GM19463 (cell line): ENCODE measurements around the gene HCN4.

ENCODE experiments used
- ATAC-seq: cut with Tn5 transposase; IDR thresholded peaks from one replicate; pipeline ENCODE4 v1.9.1; 2021; ENCODE audit warnings: mild to moderate bottlenecking, moderate library complexity; ENCODE audit not compliant: unreplicated experiment

HCN4 gene

DNA sequence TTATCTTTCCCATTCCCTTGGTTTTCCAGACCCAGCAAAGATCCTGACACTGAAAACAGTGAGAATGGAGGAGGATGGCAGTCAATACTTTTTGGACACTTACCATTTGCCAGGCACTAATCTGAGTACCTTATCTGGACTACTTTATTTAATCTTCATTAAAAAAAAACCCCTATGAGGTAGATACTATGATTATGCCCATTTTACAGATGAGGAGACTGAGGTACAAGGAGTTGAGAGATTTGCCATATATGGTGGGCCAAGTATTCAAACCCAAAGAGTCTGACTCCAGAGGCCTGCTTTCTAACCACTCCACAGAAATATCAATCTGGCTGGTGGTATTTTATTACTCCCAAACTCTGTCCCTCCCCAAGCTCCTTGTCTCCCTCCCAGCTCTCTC lies 19.6 kb downstream of the HCN4 start:
- no peak for ATAC-seq

DNA sequence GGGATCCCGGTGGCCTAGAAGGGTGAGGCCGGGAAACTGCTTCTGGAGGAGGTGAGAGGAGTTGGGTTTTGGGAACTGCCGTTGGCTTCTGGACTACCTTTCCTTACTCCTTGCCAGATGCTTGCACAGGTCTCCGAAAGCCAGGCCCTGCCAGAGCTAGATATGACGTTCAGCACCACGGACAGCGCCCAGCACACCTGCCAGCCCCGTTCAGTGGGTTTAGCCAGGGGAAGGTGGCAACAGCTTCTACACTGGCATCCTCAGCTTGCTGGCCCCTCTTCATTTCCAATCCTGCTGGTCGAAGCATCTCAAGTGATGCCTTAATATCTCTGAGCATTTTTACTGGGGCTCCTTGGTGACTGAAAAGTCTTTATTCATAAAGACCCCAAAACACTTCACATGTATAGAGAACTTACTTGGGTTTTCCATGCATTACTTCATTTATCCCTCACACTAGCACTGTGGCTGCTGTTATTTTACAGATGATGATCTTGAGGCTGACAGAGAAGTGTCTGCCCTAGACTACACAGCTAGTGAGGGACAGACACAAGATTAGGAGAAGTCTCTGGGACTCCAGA lies 21.9 kb downstream of the HCN4 start:
- no peak for ATAC-seq

DNA sequence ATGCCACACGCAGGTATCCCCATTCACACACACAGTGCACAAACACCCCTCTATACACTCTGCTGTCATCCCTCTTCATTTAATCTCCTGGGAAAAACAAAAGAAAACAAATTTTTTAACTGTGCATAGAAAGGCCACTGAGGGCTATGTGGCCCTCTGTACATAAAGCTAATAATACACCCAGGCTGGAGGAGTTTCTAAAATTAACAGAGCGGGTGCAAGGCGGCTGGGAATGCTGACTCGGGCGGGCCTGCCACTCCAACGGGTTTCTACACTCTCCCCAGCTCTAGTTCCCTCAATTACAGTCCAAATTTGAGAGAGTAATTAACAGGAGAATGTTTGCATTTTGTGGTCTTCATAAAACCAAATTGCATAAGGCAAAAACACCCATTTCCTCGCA lies 23.1 kb downstream of the HCN4 start:
- ATAC-seq, result no peak

DNA sequence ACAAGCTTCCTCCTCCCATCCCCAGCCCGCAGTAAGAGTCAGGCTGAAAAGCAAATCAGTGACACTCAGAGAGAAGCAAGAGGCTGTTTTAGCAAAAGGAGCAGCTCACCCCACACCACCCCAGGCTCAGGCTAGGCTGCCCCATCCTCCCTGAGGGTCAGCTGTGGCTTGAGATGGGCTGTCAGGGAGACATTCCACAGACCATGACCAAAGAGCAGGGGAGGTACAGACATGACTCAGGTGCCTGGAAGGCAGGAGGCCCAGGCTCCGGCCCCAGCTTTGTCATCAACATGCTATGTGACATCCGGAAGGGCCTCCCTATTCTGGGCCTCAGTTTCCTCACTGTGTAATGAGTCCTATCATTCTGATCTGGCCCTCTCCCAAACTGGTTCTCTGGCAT lies 24.7 kb downstream of the HCN4 start:
- ATAC-seq, result no peak

- no peak for ATAC-seq
These were observed 26.7 kb downstream of the HCN4 start for GRCh38 chr15:73341886-73342600.

DNA sequence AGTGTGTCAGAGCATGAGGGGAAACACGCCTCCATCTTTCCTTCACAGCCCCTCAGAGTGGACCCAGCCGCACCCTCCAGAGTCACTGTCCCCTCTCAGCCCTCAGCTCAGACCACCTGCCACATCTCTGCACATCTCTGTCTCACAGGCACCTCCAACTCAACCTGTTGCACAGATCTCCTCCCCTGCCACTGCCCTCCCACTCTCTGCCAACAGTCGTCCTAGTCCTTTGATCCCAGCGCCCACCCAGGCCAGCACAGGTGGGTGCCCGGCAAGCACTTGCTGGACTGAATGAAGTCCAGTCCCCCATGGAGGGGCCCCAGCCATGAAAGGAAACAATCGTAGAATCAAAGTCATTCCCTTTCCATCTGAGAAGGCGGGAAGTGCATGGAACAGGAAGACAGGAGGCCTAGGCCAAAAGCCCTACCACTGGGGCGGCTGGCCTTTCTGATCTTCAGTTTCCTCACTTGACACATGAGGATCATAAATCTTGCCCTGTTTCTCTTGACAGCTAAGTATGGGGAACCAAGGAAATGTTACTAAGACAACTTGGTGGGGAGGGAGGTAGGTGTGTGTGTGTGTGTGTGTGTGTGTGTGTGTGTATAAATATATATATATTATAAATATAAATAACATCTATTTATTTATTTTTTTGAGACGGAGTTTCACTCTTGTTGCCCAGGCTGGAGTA lies 28.1 kb downstream of the HCN4 start:
- no peak for ATAC-seq

GRCh38 chr15:73338606-73339374 lies 30.0 kb downstream of the HCN4 start:
- ATAC-seq, result no peak

GRCh38 chr15:73338058-73338457 lies 30.7 kb downstream of the HCN4 start:
- ATAC-seq, result no peak

- no peak for ATAC-seq
These were observed 31.6 kb downstream of the HCN4 start for GRCh38 chr15:73337187-73337586.

- ATAC-seq, result no peak
These were observed 32.0 kb downstream of the HCN4 start for GRCh38 chr15:73336756-73337155.

DNA sequence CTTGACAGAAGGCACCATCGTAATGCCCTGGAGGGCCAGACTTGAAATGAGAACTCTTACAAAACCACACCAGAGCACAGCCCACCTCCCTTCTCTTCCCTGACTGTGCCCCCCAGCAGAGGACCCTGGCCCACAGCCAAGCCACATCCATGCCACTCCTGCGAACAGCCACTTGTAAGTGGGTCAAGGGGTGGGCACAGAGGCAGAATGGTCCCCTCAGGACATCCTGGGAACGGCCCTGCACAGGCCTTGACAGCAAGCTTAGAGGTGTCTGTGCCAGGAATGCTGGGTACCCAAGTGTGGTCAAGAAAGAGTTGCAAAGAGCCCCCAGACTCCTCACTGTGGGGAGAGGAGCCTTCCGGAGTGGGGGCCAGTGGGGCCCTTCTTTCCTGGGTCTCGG lies 33.3 kb downstream of the HCN4 start:
- no peak for ATAC-seq

GRCh38 chr15:73335026-73335425 lies 33.7 kb downstream of the HCN4 start:
- ATAC-seq, result no peak

GRCh38 chr15:73334086-73334485 lies 34.7 kb downstream of the HCN4 start:
- ATAC-seq, result no peak

DNA sequence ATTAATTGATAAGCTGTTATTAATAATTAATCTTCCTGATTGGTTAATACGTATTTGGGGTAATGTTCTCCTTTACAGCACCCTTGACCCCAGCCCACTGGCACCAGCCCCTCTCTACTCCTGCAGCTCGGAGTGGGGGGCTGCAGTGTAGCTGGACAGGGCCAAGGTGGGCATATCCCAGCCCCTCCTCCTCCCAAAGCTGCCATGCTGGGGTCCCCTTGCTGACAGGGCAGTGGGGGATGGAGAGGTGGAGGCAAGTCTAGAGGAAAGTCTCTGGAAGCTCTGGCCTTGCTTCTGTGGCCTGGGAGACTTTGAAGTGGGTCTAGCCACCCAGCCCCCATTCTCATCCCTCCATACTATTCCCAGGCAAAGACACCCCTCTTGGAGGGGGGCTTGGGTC lies 35.8 kb downstream of the HCN4 start:
- ATAC-seq, result no peak

GRCh38 chr15:73331991-73332925 lies 36.5 kb downstream of the HCN4 start:
- no peak for ATAC-seq

DNA sequence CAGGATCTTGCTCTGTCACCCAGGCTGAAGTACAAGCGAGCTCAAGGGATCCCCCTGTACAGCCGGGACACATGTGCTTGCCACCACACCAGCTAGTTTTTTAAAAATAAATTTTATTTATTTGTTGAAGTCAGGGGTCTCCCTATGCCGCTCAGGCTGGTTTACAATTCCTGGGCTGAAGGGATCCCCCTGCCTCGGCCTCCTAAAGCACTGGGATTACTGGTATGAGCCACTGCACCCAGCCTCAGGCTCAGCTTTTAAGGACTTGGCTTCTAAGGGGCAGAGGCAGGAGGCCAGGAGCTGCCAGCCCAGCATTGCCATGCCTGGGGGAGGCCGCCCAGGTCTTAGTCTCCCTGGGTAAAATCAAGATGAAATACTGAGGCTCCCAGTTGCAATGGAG lies 37.3 kb downstream of the HCN4 start:
- ATAC-seq, result no peak

GRCh38 chr15:73330206-73331051 lies 38.3 kb downstream of the HCN4 start:
- no peak for ATAC-seq

DNA sequence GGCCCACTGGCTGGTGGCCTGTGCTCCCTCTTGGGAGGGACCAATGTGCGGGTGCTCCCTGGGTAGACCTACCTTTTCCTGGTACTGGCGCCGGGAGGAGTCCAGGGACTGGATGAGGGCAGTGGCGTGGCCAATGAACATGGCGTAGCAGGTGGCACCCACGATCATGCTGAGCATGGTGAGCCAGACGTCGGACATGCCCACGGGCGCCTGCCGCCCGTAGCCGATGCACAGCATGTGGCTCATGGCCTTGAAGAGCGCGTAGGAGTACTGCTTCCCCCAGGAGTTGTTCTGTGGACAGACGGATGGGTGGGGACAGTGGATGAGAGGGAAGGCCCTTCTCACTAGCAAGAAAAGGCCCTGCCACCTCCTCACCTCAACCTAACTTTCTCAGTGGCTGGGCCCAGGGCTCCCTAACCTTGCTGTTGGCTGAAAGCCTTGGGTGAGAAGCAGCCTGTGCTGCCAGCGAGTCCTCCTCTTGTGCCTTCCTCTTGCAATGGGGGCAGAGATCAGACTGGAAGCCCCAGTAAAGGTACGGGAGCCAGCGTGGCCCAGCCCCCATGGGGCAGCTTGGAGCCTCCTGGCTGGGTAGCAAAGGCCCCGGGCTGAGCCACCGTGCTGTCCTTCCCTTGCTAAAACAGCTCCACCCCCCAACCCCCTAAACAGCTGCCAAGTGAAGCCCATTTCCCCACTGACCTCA lies 39.1 kb downstream of the HCN4 start:
- ATAC-seq, result no peak

DNA sequence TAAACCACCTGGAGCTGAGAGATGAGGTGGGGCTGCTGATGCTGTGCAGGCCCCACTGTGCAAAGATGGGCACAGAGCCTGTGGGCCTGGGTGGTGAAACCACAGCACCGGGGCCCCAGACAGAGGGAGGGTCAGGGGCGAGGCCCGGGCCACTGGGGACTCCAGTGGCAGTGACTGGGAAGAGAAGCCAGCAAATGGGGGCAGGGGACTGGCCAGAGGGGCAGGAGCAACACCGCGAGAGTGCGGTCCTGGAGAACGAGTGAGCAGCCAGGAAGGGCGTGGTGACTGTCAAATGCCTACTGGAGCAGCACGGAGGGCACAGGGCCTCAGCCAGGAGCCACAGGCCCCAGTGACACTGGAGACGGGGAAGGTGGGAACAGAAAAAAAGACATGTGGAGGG lies 39.8 kb downstream of the HCN4 start:
- ATAC-seq, result no peak
